Sigmoid colon (tissue), 7 donors: ENCODE results near the gene FBXL5. TPM values are rescaled to one million over a fixed set of nuclear protein-coding genes. Genes with fewer than 3 reads are reported as not detected.

Experiments
- DNase-seq: peaks from one replicate; pipeline ENCODE4 v3.0.0-alpha.2; 2019
- H3K27ac ChIP-seq, 4 donors: fragments of 200-600 bp; sonication (generic); one replicate each; pipeline ENCODE4 v1.5.1; 2016 to 2019; ENCODE audit warnings: mild to moderate bottlenecking in 1 of 4
- H3K27me3 ChIP-seq, 3 donors: fragments of 200-600 bp; sonication (generic); one replicate each; pipeline ENCODE4 v1.5.1; 2019; ENCODE audit warnings: mild to moderate bottlenecking in 1 of 3
- H3K36me3 ChIP-seq, 4 donors: fragments of 200-600 bp; sonication (generic); one replicate each; pipeline ENCODE4 v1.5.1; 2016 to 2019
- H3K4me1 ChIP-seq, 4 donors: fragments of 200-600 bp; sonication (generic); one replicate each; pipeline ENCODE4 v1.5.1; 2017 to 2019
- H3K4me3 ChIP-seq, 4 donors: fragments of 200-600 bp; sonication (generic); one replicate each; pipeline ENCODE4 v1.5.1; 2017 to 2019; ENCODE audit warnings: mild to moderate bottlenecking in 2 of 4, moderate library complexity in 1 of 4
- H3K9me3 ChIP-seq, 4 donors: fragments of 200-600 bp in 3 of 4; sonication (generic) in 3 of 4; one replicate each; pipeline versions ENCODE4 v1.5.1 to v1.6.1; 2013 to 2019
- EP300 ChIP-seq, 4 donors: sonication (generic); formaldehyde crosslinking; IDR thresholded peaks; one replicate each; pipeline ENCODE4 v1.6.1; 2017; ENCODE audit warnings: antibody characterized with exemption in 4 of 4
- POLR2A ChIP-seq, 2 donors: fragments of 450-650 bp; IDR thresholded peaks; one replicate each; pipeline ENCODE4 v1.6.1; 2016; ENCODE audit warnings: antibody characterized with exemption in 2 of 2, mild to moderate bottlenecking in 2 of 2, moderate library complexity in 2 of 2
- POLR2AphosphoS5 ChIP-seq, 4 donors: sonication (generic); formaldehyde crosslinking; IDR thresholded peaks; one replicate each; pipeline ENCODE4 v1.6.1; 2017; ENCODE audit warnings: antibody characterized with exemption in 4 of 4
- WGBS, 2 donors: extraction: QIAGEN DNeasy Blood & Tissue Kit; methylation state at CpG; one replicate each; pipeline ENCODE4 v1.1.7; 2013; 5-methylcytosine and 5-hydroxymethylcytosine counted together
- intact Hi-C: fragments of 100-400 bp; cut with DNase I; formaldehyde crosslinking; loops from one replicate; pipeline ENCODE4 v1.15.1; 2023
- polyA plus RNA-seq, 3 donors: library from polyadenylated mRNA; stranded (reverse); fragments of 200-250 nt; gene quantifications; one replicate each; pipeline ENCODE4 v1.2.3, GENCODE V29; 2013
- total RNA-seq, 4 donors: library from RNA; depleted of rRNA; stranded (reverse); fragments of >200 nt; gene quantifications; one replicate each; pipeline ENCODE4 v1.1.0, GENCODE V29; 2016
- TF ChIP-seq, protein P1 (sequence below), 4 experiments: fragments of 450-650 bp in 3 of 4; fragments of 200-600 bp in 1 of 4; IDR thresholded peaks; one replicate each; pipeline ENCODE4 v1.5.1; 2016 to 2019; ENCODE audit warnings: antibody characterized with exemption in 4 of 4, mild to moderate bottlenecking in 3 of 4, moderate library complexity in 2 of 4
- donor health status: healthy with polysubstance abuse.
- donor health status: Bipolar disorder and iron deficiency.
- donor health status: healthy.

The FBXL5 gene, protein sequence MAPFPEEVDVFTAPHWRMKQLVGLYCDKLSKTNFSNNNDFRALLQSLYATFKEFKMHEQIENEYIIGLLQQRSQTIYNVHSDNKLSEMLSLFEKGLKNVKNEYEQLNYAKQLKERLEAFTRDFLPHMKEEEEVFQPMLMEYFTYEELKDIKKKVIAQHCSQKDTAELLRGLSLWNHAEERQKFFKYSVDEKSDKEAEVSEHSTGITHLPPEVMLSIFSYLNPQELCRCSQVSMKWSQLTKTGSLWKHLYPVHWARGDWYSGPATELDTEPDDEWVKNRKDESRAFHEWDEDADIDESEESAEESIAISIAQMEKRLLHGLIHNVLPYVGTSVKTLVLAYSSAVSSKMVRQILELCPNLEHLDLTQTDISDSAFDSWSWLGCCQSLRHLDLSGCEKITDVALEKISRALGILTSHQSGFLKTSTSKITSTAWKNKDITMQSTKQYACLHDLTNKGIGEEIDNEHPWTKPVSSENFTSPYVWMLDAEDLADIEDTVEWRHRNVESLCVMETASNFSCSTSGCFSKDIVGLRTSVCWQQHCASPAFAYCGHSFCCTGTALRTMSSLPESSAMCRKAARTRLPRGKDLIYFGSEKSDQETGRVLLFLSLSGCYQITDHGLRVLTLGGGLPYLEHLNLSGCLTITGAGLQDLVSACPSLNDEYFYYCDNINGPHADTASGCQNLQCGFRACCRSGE
- total RNA-seq = 100 to 1,000 TPM; 134 to 271 (median 202) TPM
- 10 to 100 TPM; 32.9 to 48.0 (median 37.0) TPM for polyA plus RNA-seq

DNA sequence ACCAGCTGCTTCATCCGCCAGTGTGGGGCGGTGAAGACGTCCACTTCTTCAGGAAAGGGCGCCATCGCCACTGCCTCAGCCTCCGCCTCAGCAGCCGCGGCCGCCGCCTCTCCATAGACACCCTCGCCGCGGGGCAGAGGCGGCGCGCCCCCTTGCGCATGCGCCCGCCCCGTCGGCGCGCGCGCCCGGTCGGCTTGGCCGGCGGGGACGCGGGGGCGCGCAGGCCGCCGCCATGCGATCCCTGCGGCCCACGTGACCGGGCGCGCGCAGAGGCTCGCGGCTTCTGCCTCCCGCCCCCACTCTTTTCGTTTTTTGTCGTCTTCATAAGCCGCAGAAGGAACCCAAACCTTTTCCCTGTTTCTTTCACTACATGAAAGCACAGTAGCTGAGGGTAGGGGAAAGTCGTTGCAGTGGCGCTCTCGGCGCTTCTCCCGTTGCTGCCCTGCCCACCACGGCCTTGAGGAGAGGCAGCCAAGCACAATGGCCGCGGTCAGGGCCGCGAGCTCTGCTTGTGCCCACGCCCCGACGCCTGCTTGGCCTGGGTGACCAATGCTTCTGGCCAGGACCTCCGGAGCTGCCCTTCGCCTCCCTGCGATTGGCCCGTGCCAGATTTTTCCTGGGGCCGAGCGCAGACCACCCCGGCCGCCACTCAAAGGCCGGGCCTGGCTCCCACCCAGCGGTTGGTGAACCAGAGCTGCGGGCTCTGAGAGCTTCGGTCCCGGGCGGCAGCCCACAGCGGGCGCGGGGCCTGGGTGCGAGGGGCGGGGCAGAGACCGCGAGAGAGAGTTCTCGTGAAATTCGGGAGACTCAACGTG is at the start of gene FBXL5:
FBXL5 (minus strand) TSS at position 135 of the 815 bp plus-strand sequence; CDS start at position 65, 70 bp downstream.
- peak; percentile 87 for DNase-seq
- H3K27ac ChIP-seq = peak within 1 kb of the TSS; percentile 94 to 99 (median 96)
- H3K4me1 ChIP-seq = peaks cover 0 to 44% (median 40%) of the 10 kb centered on the region in 4 donors
- intact Hi-C loops = loop anchor here (1.0 to 2.0 kb wide), 3 partner anchors 27 to 653 kb away; partner anchors contain the start of genes CPEB2 and TAPT1
- H3K4me3 ChIP-seq = peak within 1 kb of the TSS; percentile 74 to 90 (median 82)
- 7 to 13% methylated on average over 85 of the region's 85 CpGs for WGBS, 2 donors
- no peaks in the 10 kb centered on the region for H3K36me3 ChIP-seq
- H3K27me3 ChIP-seq = no peaks in the 10 kb centered on the region
- TF ChIP-seq, protein P1, sequence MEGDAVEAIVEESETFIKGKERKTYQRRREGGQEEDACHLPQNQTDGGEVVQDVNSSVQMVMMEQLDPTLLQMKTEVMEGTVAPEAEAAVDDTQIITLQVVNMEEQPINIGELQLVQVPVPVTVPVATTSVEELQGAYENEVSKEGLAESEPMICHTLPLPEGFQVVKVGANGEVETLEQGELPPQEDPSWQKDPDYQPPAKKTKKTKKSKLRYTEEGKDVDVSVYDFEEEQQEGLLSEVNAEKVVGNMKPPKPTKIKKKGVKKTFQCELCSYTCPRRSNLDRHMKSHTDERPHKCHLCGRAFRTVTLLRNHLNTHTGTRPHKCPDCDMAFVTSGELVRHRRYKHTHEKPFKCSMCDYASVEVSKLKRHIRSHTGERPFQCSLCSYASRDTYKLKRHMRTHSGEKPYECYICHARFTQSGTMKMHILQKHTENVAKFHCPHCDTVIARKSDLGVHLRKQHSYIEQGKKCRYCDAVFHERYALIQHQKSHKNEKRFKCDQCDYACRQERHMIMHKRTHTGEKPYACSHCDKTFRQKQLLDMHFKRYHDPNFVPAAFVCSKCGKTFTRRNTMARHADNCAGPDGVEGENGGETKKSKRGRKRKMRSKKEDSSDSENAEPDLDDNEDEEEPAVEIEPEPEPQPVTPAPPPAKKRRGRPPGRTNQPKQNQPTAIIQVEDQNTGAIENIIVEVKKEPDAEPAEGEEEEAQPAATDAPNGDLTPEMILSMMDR (IDR thresholded peaks at IDR 0.05) = no peak
- TF ChIP-seq POLR2AphosphoS5 (IDR thresholded peaks at IDR 0.05) (peak; percentile 94 to 98 (median 96)), POLR2A (IDR thresholded peaks at IDR 0.05) (peak; percentile 40 to 53)
- no peaks in the 10 kb centered on the region for H3K9me3 ChIP-seq

DNA sequence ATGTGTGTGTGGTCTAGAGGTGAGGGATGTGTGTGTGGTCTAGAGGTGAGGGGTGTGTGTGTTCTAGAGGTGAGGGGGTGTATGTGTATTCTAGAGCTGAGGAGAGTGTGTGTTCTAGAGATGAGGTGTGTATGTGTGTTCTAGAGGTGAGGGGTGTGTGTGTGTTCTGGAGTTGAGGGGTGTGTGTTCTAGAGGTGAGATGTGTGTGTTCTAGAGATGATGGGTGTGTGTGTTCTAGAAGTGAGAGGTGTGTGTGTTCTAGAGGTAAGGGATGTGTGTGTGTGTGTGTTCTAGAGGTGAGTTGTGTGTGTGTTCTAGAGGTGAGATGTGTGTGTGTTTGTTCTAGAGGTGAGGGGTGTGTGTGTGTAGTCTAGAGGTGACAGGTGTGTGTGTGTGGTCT is 49.0 kb upstream of the FBXL5 start:
- H3K4me3 ChIP-seq = no peak overlapping the region
- no peak for DNase-seq
- TF ChIP-seq, protein P1 (IDR thresholded peaks at IDR 0.05) = no peak
- TF ChIP-seq POLR2A (IDR thresholded peaks at IDR 0.05) = no peak
- TF ChIP-seq POLR2AphosphoS5 (IDR thresholded peaks at IDR 0.05) = no peak
- TF ChIP-seq EP300 (IDR thresholded peaks at IDR 0.05) = no peak
- intact Hi-C loops = no loop called here
- H3K4me1 ChIP-seq = peaks cover 0 to 7% (median 6%) of the 10 kb centered on the region in 4 donors
- H3K27ac ChIP-seq = no peak overlapping the region
- no peaks in the 10 kb centered on the region for H3K9me3 ChIP-seq
- H3K27me3 ChIP-seq = no peaks in the 10 kb centered on the region
- no peaks in the 10 kb centered on the region for H3K36me3 ChIP-seq

DNA sequence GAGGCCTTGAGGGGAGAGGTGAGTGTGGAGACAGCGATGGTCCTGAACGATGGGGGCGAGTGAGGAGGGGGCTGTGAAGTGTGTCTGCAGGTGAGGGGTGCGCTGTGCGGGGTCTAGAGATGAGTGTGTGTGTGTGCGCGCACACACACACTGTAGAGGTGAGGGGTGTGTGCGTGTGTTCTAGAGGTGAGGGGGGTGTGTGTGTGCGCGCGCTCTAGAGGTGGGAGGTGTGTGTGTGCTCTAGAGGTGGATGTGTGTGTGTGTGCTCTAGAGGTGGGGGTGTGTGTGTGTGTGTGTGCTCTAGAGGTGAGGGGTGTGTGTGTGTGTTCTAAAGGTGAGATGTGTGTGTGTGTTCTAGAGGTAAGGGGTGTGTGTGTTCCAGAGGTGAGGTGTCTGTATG is 48.3 kb upstream of the FBXL5 start:
- no peaks in the 10 kb centered on the region for H3K27me3 ChIP-seq
- peaks cover 0 to 7% (median 6%) of the 10 kb centered on the region in 4 donors for H3K4me1 ChIP-seq
- H3K9me3 ChIP-seq = no peaks in the 10 kb centered on the region
- DNase-seq = no peak
- intact Hi-C loops = no loop called here
- TF ChIP-seq POLR2A (IDR thresholded peaks at IDR 0.05) (no peak), POLR2AphosphoS5 (IDR thresholded peaks at IDR 0.05) (no peak), EP300 (IDR thresholded peaks at IDR 0.05) (no peak)
- TF ChIP-seq, protein P1 (IDR thresholded peaks at IDR 0.05) = no peak
- peak overlapping the region; percentile 48 to 58 (median 52) for H3K4me3 ChIP-seq
- 87 to 93% methylated on average over 11 of the region's 11 CpGs for WGBS, 2 donors
- peak overlapping the region; percentile 22 to 69 (median 62) for H3K27ac ChIP-seq
- H3K36me3 ChIP-seq = no peaks in the 10 kb centered on the region

DNA sequence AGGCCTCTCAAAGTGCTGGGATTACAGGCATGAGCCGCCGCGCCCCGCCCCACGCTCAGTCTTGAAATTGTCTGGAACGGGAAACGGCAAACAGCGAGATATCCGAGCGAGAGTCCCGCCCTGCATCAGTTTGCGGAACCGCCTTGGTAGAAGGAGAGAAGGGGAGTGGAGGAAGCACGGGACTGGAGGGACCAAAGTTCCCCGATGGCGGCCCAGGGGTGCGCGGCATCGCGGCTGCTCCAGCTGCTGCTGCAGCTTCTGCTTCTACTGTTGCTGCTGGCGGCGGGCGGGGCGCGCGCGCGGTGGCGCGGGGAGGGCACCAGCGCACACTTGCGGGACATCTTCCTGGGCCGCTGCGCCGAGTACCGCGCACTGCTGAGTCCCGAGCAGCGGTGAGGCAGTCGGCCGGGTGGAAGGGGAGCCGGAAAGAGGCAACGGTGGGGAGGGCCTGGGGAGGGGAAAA is 47.8 kb upstream of the FBXL5 start, which contains the start of gene BST1:
BST1 (plus strand) TSS at position 125 of the 463 bp plus-strand sequence; CDS start at position 205, 80 bp downstream.
- no peaks in the 10 kb centered on the region for H3K36me3 ChIP-seq
- TF ChIP-seq POLR2A (IDR thresholded peaks at IDR 0.05) = no peak
- no peak for TF ChIP-seq POLR2AphosphoS5 (IDR thresholded peaks at IDR 0.05)
- TF ChIP-seq EP300 (IDR thresholded peaks at IDR 0.05) = no peak
- H3K4me3 ChIP-seq = peak within 1 kb of the TSS; percentile 48 to 58 (median 52)
- intact Hi-C loops = no loop called here
- H3K27me3 ChIP-seq = no peaks in the 10 kb centered on the region
- H3K4me1 ChIP-seq = peaks cover 0 to 7% (median 6%) of the 10 kb centered on the region in 4 donors
- H3K27ac ChIP-seq = peak within 1 kb of the TSS; percentile 22 to 69 (median 62)
- DNase-seq = peak; percentile 82
- no peaks in the 10 kb centered on the region for H3K9me3 ChIP-seq
- 6 to 12% methylated on average over 43 of the region's 43 CpGs for WGBS, 2 donors
